ENCODE results near the gene VAT1L. TPM values are rescaled to one million over a fixed set of nuclear protein-coding genes. Genes with fewer than 3 reads are reported as not detected.

The VAT1L gene
- total and polyA plus RNA-seq, 10 of the 15 experiments (the other 5 are each of a cell fraction or from before 2014, with no cell fraction given), result 0.06 to 0.18 (median 0.10) TPM; not detected in 5

- intact Hi-C loops (cut with micrococcal nuclease; ENCODE audit: unreplicated experiment), result no loop called here
- no TSS peak for BruUV-seq (replicated peaks)
Measured at GRCh38 chr16:77929004-77929403, 140.6 kb downstream of the VAT1L start.

More at GRCh38 chr16:77929004-77929403, 140.6 kb downstream of the VAT1L start:
- no peak for TF ChIP-seq PKNOX1 (IDR thresholded peaks at IDR 0.05)
- TF ChIP-seq STAT3 (IDR thresholded peaks at IDR 0.05; ENCODE audit: low read depth, low read length), result no peak
- no peak for TF ChIP-seq ZNF622 (IDR thresholded peaks at IDR 0.05)
- TF ChIP-seq CEBPZ (IDR thresholded peaks at IDR 0.05; ENCODE audit: low read depth, low read length), result no peak
- TF ChIP-seq YY1 (IDR thresholded peaks at IDR 0.05; ENCODE audit: low read depth, low read length), result no peak
- no peak for TF ChIP-seq NFYA (IDR thresholded peaks at IDR 0.05; ENCODE audit: borderline replicate concordance, low read depth, low read length)
- no peak for TF ChIP-seq POLR2A (IDR thresholded peaks at IDR 0.05; ENCODE audit: low read depth, low read length)
- no peak for TF ChIP-seq IKZF1 (conservative IDR thresholded peaks at IDR 0.05)
- no peak for TF ChIP-seq FOXM1 (IDR thresholded peaks at IDR 0.05; ENCODE audit: low read depth, low read length)
- in situ Hi-C loops (cut with MboI), result no loop called here
- Histone ChIP-seq H4K20me1 (ENCODE audit: control insufficient read depth, insufficient read depth) (no peaks in the 10 kb centered on the region), H3K4me2 (ENCODE audit: control insufficient read depth, insufficient read depth) (no peak overlapping the region), H3K4me3 (no peak overlapping the region), H3K9me3 (replicated peaks; ENCODE audit: control insufficient read depth, insufficient read depth, low read length) (no peaks in the 10 kb centered on the region), H3K27ac (ENCODE audit: control insufficient read depth, insufficient read depth) (no peak overlapping the region), H3K27me3 (replicated peaks in 1 of 2; ENCODE audit: control insufficient read depth in 2 of 2, insufficient read depth in 2 of 2, low read length in 1 of 2) (peaks cover 0 to 2% of the 10 kb centered on the region in 2 experiments; a peak in 1 of 4 replicates), H3K79me2 (ENCODE audit: control insufficient read depth, insufficient read depth, low read length) (no peaks in the 10 kb centered on the region), H3K4me1 (ENCODE audit: control insufficient read depth, insufficient read depth, low read length) (no peaks in the 10 kb centered on the region), H3K36me3 (ENCODE audit: control insufficient read depth in 2 of 2, insufficient read depth in 2 of 2, low read length in 1 of 2) (no peaks in the 10 kb centered on the region), H2AFZ (ENCODE audit: control insufficient read depth, low read depth, low read length) (no peak overlapping the region), H3K9ac (ENCODE audit: control insufficient read depth, insufficient read depth, low read length) (no peak overlapping the region)
- FAIRE-seq, result no peak
- ChIA-PET POLR2A (no interaction called here), SMC1A (ENCODE audit: uncharacterized antibody, unreplicated experiment) (interaction anchor here (0.9 kb wide), 1 partner anchor 17 kb away, joined by 3 read pairs; no protein-coding TSS in a partner anchor), CTCF (interaction anchor here (1.6 kb wide), 1 partner anchor 74 kb away, joined by 4 read pairs; no protein-coding TSS in a partner anchor), RAD21 (ENCODE audit: unreplicated experiment) (no interaction called here)
- ATAC-seq, result no peak
- DNase-seq (ENCODE audit: low read depth, low spot score), result no peak
- 49% methylated on average over 8 of the region's 8 CpGs for WGBS (ENCODE audit: insufficient coverage, insufficient replicate concordance, low lambda C conversion rate, missing lambda C conversion rate)
